Keratinocyte (primary cell): Measurements from ENCODE around the gene SPPL2B. TPM values are rescaled to one million over a fixed set of nuclear protein-coding genes. Genes with fewer than 3 reads are reported as not detected.

Experiments used
- DNase-seq: peaks from one replicate; pipeline ENCODE4 v3.0.0-alpha.2; 2011; ENCODE audit warnings: low read depth, missing footprints, low spot score
- FAIRE-seq: peaks from 2 replicates; lab custom pipeline; 2011; peaks lifted over from hg19 to GRCh38; lab: Jason Lieb, UNC
- H2AFZ ChIP-seq: 2 replicates; pipeline ENCODE4 v1.6.0; 2012; ENCODE audit warnings: low read length, control low read depth, inconsistent platforms; ENCODE audit not compliant: control insufficient read depth
- H3K27ac ChIP-seq: 2 replicates; pipeline ENCODE4 v1.5.1; 2011; ENCODE audit warnings: low read length; ENCODE audit not compliant: control insufficient read depth, insufficient read depth
- H3K27me3 ChIP-seq: 3 replicates; pipeline ENCODE4 v1.6.0; 2011; ENCODE audit warnings: low read length; ENCODE audit not compliant: control insufficient read depth, insufficient read depth; ENCODE audit errors: extremely low read depth
- H3K36me3 ChIP-seq, 2 experiments: 2 replicates in 1 of 2; 3 replicates in 1 of 2; pipeline ENCODE4 v1.5.1; 2011; ENCODE audit warnings: low read length in 2 of 2, mild to moderate bottlenecking in 1 of 2; ENCODE audit not compliant: control insufficient read depth in 2 of 2, insufficient read depth in 2 of 2; ENCODE audit errors: extremely low read depth in 1 of 2
- H3K4me1 ChIP-seq: 3 replicates; pipeline ENCODE4 v1.5.1; 2011; ENCODE audit warnings: low read length; ENCODE audit not compliant: control insufficient read depth, insufficient read depth; ENCODE audit errors: extremely low read depth
- H3K4me2 ChIP-seq: 3 replicates; pipeline ENCODE4 v1.6.0; 2011; ENCODE audit warnings: low read depth, low read length; ENCODE audit not compliant: control insufficient read depth, insufficient read depth; ENCODE audit errors: extremely low read depth
- H3K4me3 ChIP-seq, 3 experiments: fragments of 200-600 bp in 1 of 3; sonication (generic) in 1 of 3; 2 replicates in 2 of 3; 3 replicates in 1 of 3; pipeline ENCODE4 v1.5.1; 2011 to 2016; ENCODE audit warnings: low read length in 3 of 3, mild to moderate bottlenecking in 3 of 3, control low read depth in 2 of 3, inconsistent platforms in 1 of 3, low read depth in 1 of 3, mixed read lengths in 1 of 3, mixed run types in 1 of 3, moderate library complexity in 1 of 3; ENCODE audit not compliant: control insufficient read depth in 2 of 3, insufficient read depth in 2 of 3; ENCODE audit errors: extremely low read depth in 1 of 3
- H3K79me2 ChIP-seq: 2 replicates; pipeline ENCODE4 v1.6.0; 2012; ENCODE audit warnings: low read length; ENCODE audit not compliant: control insufficient read depth, insufficient read depth
- H3K9ac ChIP-seq: 3 replicates; pipeline ENCODE4 v1.6.0; 2011; ENCODE audit warnings: low read length; ENCODE audit not compliant: control insufficient read depth, insufficient read depth; ENCODE audit errors: extremely low read depth
- H3K9me1 ChIP-seq: 3 replicates; pipeline ENCODE4 v1.6.0; 2011; ENCODE audit warnings: low read length; ENCODE audit not compliant: control insufficient read depth, insufficient read depth; ENCODE audit errors: extremely low read depth
- H3K9me3 ChIP-seq: 2 replicates; pipeline ENCODE4 v1.5.1; 2012; ENCODE audit warnings: low read depth, low read length; ENCODE audit not compliant: control insufficient read depth
- H4K20me1 ChIP-seq: 3 replicates; pipeline ENCODE4 v1.6.0; 2011; ENCODE audit warnings: low read length; ENCODE audit not compliant: control insufficient read depth, insufficient read depth; ENCODE audit errors: extremely low read depth
- CTCF ChIP-seq, 3 experiments: IDR thresholded peaks in 1 of 3; conservative IDR thresholded peaks in 1 of 3; optimal IDR thresholded peaks in 1 of 3; 2 replicates in 2 of 3; 3 replicates in 1 of 3; pipeline versions ENCODE3 to v1.5.1; 2011; ENCODE audit warnings: low read length in 3 of 3, mild to moderate bottlenecking in 3 of 3, moderate library complexity in 2 of 3, control low read depth in 1 of 3, inconsistent platforms in 1 of 3; ENCODE audit not compliant: insufficient read depth in 2 of 3; ENCODE audit errors: extremely low read depth in 1 of 3
- EZH2 ChIP-seq: IDR thresholded peaks from one replicate; pipeline ENCODE4 v1.6.1; 2012; ENCODE audit warnings: inconsistent platforms, mild to moderate bottlenecking, low read length, moderate library complexity
- dilution Hi-C: fragments of 300-500 bp; cut with MboI; formaldehyde crosslinking; loops from one replicate; pipeline ENCODE4 v1.7.0; 2020; ENCODE audit warnings: low sequenced_read_pairs; ENCODE audit not compliant: extremely low pct_ligation_motif_present
- polyA plus RNA-seq, 5 experiments: library from polyadenylated mRNA; depleted of rRNA in 3 of 5; stranded (reverse) in 3 of 5; stranded (forward) in 1 of 5; unstranded in 1 of 5; fragments of >200 nt; gene quantifications; 1 replicate in 1 of 5; 2 replicates in 3 of 5; 3 replicates in 1 of 5; pipeline versions ENCODE4 v1.2.1 to v1.2.3, GENCODE V29; 2011 to 2012; ENCODE audit warnings: missing spikeins in 2 of 5, low read depth in 1 of 5, low replicate concordance in 1 of 5

Gene SPPL2B
- polyA plus RNA-seq, 1 donor (not counting 4 experiments of a cell fraction or from before 2014, with no cell fraction given), result 9.3 TPM

DNA sequence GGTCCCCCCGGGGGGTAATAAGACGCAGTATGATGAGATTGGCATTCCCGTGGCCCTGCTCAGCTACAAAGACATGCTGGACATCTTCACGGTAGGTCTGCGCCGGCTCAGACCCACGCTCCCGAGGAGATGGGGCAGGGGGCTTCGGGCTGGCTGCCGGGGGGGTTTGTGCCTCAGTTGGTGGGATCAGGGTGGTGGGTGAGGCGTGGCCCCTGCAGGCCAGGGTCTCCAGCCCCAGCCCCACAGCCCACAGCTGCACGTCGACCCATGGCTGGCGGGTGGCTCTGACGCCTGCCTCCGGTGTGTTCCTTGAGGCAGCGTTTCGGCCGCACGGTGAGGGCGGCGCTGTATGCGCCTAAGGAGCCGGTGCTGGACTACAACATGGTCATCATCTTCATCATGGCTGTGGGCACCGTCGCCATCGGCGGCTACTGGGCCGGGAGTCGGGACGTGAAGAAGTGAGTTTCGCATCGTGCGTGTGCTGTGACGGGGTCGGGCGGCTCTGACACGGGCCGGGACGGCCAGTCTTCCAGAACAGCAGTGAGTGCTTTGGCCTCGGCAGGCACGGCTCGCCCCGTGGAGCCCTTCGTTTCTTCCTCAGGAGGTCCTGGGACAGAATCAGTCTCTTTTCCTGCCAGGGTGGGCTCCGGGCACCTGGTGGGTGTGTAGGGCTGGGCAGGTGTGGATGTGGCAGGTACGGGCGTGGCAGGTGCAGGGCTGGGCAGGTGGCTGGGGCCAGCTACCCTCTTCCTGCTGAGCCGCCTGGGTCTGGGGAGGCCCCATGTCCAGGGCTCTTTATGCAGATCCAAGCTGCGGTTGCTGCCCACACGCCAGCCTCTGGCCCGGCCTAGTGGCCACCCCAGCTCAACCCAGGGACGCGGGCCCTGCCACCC, 10.5 kb downstream of the SPPL2B start:
- Histone ChIP-seq H3K36me3 (peaks cover 1 to 3% of the 10 kb centered on the region in 2 experiments), H4K20me1 (peaks cover 5% of the 10 kb centered on the region), H2AFZ (no peak overlapping the region), H3K9me3 (no peaks in the 10 kb centered on the region), H3K4me3 (no peak overlapping the region), H3K79me2 (peaks cover 13% of the 10 kb centered on the region), H3K27me3 (no peaks in the 10 kb centered on the region), H3K4me1 (no peaks in the 10 kb centered on the region), H3K9me1 (peaks cover 3% of the 10 kb centered on the region), H3K4me2 (no peak overlapping the region), H3K9ac (no peak overlapping the region), H3K27ac (no peak overlapping the region)
- FAIRE-seq, result no peak
- DNase-seq, result no peak
- dilution Hi-C loops, result no loop called here
- TF ChIP-seq EZH2 (no peak), CTCF (optimal IDR thresholded peaks at IDR 0.05 in 1 of 3, IDR thresholded peaks at IDR 0.05 in 1 of 3, conservative IDR thresholded peaks at IDR 0.05 in 1 of 3; ENCODE audit: extremely low read depth in 1 of 3, insufficient read depth in 2 of 3, low read length in 3 of 3) (no peak)

DNA sequence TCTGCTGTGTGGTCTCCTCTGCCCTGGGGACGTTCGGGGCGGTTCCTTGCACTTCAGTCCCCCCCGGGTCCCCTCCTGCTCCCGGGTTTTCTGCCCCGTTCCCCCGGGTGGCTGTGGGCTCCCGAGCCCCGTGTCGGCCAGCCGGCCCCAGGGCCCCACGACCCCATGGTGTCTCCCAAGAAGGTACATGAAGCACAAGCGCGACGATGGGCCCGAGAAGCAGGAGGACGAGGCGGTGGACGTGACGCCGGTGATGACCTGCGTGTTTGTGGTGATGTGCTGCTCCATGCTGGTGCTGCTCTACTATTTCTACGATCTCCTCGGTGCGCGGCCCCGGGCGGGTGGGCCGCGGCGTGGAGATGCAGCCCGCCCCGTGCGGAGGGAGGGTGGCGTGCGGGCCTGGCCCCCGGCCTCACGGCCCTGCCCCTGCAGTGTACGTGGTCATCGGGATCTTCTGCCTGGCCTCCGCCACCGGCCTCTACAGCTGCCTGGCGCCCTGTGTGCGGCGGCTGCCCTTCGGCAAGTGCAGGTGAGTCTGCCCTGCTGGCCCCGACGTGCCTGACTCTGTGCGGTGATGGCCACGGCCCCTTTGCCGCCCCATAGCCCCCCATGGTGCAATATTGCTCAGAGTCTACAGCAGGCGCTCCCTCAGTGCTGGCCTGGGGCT, 11.3 kb downstream of the SPPL2B start:
- Histone ChIP-seq H3K36me3 (peaks cover 3 to 4% of the 10 kb centered on the region in 2 experiments), H3K79me2 (peaks cover 10% of the 10 kb centered on the region), H3K9ac (no peak overlapping the region), H3K4me3 (no peak overlapping the region), H4K20me1 (peaks cover 5% of the 10 kb centered on the region), H2AFZ (no peak overlapping the region), H3K9me3 (no peaks in the 10 kb centered on the region), H3K27me3 (no peaks in the 10 kb centered on the region), H3K9me1 (peaks cover 3% of the 10 kb centered on the region), H3K4me2 (no peak overlapping the region), H3K4me1 (no peaks in the 10 kb centered on the region), H3K27ac (no peak overlapping the region)
- FAIRE-seq (no peak), DNase-seq (no peak)
- no peak for TF ChIP-seq EZH2
- TF ChIP-seq CTCF (optimal IDR thresholded peaks at IDR 0.05 in 1 of 3, IDR thresholded peaks at IDR 0.05 in 1 of 3, conservative IDR thresholded peaks at IDR 0.05 in 1 of 3; ENCODE audit: extremely low read depth in 1 of 3, insufficient read depth in 2 of 3, low read length in 3 of 3), result no peak
- dilution Hi-C loops, result no loop called here
